HG03378 (cell line): ENCODE data around the gene EZH2.

Experiments used
- ATAC-seq: cut with Tn5 transposase; IDR thresholded peaks from one replicate; pipeline ENCODE4 v1.9.1; 2021; ENCODE audit warnings: mild to moderate bottlenecking, moderate library complexity; ENCODE audit not compliant: unreplicated experiment

Gene EZH2

GRCh38 chr7:148901178-148901577 lies 17.1 kb upstream of the EZH2 start:
- ATAC-seq: no peak

- ATAC-seq: no peak
Observed at GRCh38 chr7:148898845-148899484, 14.9 kb upstream of the EZH2 start.

GRCh38 chr7:148894591-148894990 lies 10.5 kb upstream of the EZH2 start:
- no peak for ATAC-seq

GRCh38 chr7:148893071-148893470 lies 9.0 kb upstream of the EZH2 start:
- no peak for ATAC-seq

GRCh38 chr7:148888300-148888699 lies 4.2 kb upstream of the EZH2 start:
- ATAC-seq: no peak

- no peak for ATAC-seq
Observed at GRCh38 chr7:148886844-148887243, 2.8 kb upstream of the EZH2 start.

- peak; percentile 80 for ATAC-seq
Observed at GRCh38 chr7:148884299-148885022, 370 bp upstream of the EZH2 start.

GRCh38 chr7:148883266-148884048 lies 634 bp downstream of the EZH2 start:
- ATAC-seq: peak; percentile 24

GRCh38 chr7:148882841-148883265 lies 1.2 kb downstream of the EZH2 start:
- no peak for ATAC-seq

- ATAC-seq: no peak
Observed at GRCh38 chr7:148882192-148882591, 1.9 kb downstream of the EZH2 start.

GRCh38 chr7:148878317-148878716 lies 5.8 kb downstream of the EZH2 start:
- no peak for ATAC-seq

GRCh38 chr7:148877517-148877916 lies 6.6 kb downstream of the EZH2 start:
- ATAC-seq: no peak

GRCh38 chr7:148872188-148872587 lies 11.9 kb downstream of the EZH2 start:
- no peak for ATAC-seq

- no peak for ATAC-seq
Observed at GRCh38 chr7:148871551-148871950, 12.5 kb downstream of the EZH2 start.

GRCh38 chr7:148871030-148871429 lies 13.1 kb downstream of the EZH2 start:
- ATAC-seq: no peak

GRCh38 chr7:148868378-148868674 lies 15.8 kb downstream of the EZH2 start:
- ATAC-seq: no peak

- ATAC-seq: no peak
Observed at GRCh38 chr7:148867596-148868377, 16.3 kb downstream of the EZH2 start.

- no peak for ATAC-seq
Observed at GRCh38 chr7:148866362-148866761, 17.7 kb downstream of the EZH2 start.

- ATAC-seq: no peak
Observed at GRCh38 chr7:148865283-148865682, 18.8 kb downstream of the EZH2 start.

GRCh38 chr7:148863324-148863723 lies 20.8 kb downstream of the EZH2 start:
- no peak for ATAC-seq

GRCh38 chr7:148862481-148862880 lies 21.6 kb downstream of the EZH2 start:
- no peak for ATAC-seq
